ENCODE results near the gene KIF7.

KIF7 gene

DNA sequence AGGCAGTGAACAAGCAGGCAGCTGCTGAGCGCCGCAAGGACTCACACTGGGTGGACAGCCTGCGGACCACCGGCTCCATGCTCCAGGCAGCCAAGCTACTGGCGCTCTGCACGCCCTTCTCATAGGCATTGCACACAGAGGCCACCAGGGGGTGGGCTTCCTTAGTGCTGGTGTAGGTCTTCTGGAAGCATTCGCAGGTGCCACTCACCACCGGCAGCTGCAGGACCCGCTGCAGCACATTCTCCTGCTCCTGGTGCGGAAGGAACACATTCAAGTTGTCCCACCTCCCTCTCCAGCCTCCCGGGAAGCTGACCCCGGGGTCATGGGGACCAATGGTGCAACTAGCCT lies 17.9 kb upstream of the KIF7 start:
- Histone ChIP-seq H3K9ac (ENCODE audit: low read length) (no peak overlapping the region), H3K4me1 (ENCODE audit: low read length) (no peaks in the 10 kb centered on the region), H3K79me2 (ENCODE audit: low read length) (no peaks in the 10 kb centered on the region), H3K9me3 (ENCODE audit: insufficient read depth, low read length) (no peaks in the 10 kb centered on the region), H3K4me2 (ENCODE audit: low read length) (no peak overlapping the region), H3K4me3 (ENCODE audit: low read length) (no peak overlapping the region), H2AFZ (ENCODE audit: low read depth, low read length) (no peak overlapping the region), H3K27ac (ENCODE audit: low read length) (no peak overlapping the region), H3K27me3 (ENCODE audit: low read depth, low read length) (no peaks in the 10 kb centered on the region), H4K20me1 (ENCODE audit: insufficient read depth, low read length) (no peaks in the 10 kb centered on the region), H3K36me3 (replicated peaks; ENCODE audit: low read depth, low read length) (no peaks in the 10 kb centered on the region)
- TF ChIP-seq EZH2phosphoT487 (IDR thresholded peaks at IDR 0.05; ENCODE audit: low read depth): no peak
- TF ChIP-seq, protein P1, sequence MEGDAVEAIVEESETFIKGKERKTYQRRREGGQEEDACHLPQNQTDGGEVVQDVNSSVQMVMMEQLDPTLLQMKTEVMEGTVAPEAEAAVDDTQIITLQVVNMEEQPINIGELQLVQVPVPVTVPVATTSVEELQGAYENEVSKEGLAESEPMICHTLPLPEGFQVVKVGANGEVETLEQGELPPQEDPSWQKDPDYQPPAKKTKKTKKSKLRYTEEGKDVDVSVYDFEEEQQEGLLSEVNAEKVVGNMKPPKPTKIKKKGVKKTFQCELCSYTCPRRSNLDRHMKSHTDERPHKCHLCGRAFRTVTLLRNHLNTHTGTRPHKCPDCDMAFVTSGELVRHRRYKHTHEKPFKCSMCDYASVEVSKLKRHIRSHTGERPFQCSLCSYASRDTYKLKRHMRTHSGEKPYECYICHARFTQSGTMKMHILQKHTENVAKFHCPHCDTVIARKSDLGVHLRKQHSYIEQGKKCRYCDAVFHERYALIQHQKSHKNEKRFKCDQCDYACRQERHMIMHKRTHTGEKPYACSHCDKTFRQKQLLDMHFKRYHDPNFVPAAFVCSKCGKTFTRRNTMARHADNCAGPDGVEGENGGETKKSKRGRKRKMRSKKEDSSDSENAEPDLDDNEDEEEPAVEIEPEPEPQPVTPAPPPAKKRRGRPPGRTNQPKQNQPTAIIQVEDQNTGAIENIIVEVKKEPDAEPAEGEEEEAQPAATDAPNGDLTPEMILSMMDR (IDR thresholded peaks at IDR 0.05; ENCODE audit: low read depth, low read length): peak; percentile 61

DNA sequence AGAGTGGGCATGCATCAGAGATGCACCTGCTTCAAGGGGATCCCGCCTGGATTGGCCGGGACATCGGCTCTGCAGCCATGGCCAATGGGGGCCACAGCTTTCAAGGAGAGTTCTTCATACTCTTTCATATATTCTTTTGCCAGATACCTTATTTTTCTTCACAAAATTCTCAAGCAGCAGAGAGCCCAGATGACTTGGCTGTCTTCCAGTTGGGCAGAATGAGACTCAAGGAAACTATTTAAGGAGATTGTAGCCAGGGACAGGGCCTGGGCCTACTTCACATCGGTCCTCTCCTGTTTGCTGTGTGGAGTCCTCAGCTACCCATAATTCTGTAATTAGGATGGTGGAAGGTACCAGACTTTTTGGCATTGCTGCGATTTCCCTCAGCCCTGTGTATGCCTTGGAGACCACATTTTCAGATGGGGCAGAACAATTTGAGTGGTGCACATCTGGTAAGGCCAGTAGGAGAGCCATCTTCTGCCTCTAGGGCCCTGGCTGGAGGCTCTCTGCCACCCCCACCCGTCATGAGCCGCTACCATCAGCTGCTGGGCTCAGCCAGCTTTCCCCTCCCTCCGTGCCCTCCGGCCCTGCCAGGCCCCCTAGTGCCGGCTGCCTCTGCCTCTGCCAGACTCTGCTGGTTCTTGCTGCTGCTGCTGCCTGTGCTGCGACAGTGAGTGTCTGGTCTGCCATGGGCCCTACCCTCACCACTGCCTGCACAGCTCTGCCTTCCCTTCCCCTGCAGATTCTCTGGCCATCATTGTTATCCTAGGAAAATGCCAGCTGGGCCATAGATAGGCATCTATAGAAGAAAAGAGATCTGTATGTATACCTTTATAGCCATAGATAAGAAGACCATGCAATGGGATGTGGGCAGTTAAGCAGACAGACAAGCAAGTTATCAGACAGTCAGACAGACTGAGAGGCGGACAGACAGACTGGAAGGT lies 17.2 kb upstream of the KIF7 start:
- no peaks in the 10 kb centered on the region for H3K79me2 ChIP-seq (ENCODE audit: low read length)
- H3K27me3 ChIP-seq (ENCODE audit: low read depth, low read length): no peaks in the 10 kb centered on the region
- no peaks in the 10 kb centered on the region for H3K36me3 ChIP-seq (replicated peaks; ENCODE audit: low read depth, low read length)
- no peak overlapping the region for H3K4me2 ChIP-seq (ENCODE audit: low read length)
- no peak overlapping the region for H3K27ac ChIP-seq (ENCODE audit: low read length)
- H2AFZ ChIP-seq (ENCODE audit: low read depth, low read length): no peak overlapping the region
- no peaks in the 10 kb centered on the region for H4K20me1 ChIP-seq (ENCODE audit: insufficient read depth, low read length)
- H3K9ac ChIP-seq (ENCODE audit: low read length): no peak overlapping the region
- H3K9me3 ChIP-seq (ENCODE audit: insufficient read depth, low read length): no peaks in the 10 kb centered on the region
- TF ChIP-seq EZH2phosphoT487 (IDR thresholded peaks at IDR 0.05; ENCODE audit: low read depth): no peak
- TF ChIP-seq, protein P1 (IDR thresholded peaks at IDR 0.05; ENCODE audit: low read depth, low read length): no peak
- H3K4me1 ChIP-seq (ENCODE audit: low read length): no peaks in the 10 kb centered on the region
- H3K4me3 ChIP-seq (ENCODE audit: low read length): no peak overlapping the region

DNA sequence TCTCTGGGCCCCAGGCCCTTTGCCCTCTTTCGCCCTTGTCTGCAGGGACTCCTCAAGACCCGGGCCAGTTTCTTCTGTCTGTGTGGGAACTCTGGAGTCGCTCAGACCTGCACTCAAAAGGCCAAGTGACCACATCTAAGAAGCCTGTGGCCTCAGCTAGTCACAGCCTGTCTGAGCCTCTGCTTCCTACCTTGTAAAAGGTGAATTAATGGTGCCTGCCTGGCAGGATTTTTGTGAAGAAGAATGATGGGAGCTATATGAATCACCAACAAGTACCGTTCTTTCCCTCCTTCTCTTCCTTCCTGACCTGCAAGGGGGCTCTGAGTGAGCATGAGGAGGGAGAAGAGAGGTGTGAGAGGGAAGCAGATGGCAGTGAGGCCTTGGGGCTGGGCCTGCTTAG lies 16.4 kb upstream of the KIF7 start:
- H3K36me3 ChIP-seq (replicated peaks; ENCODE audit: low read depth, low read length): no peaks in the 10 kb centered on the region
- no peaks in the 10 kb centered on the region for H4K20me1 ChIP-seq (ENCODE audit: insufficient read depth, low read length)
- H3K79me2 ChIP-seq (ENCODE audit: low read length): no peaks in the 10 kb centered on the region
- TF ChIP-seq EZH2phosphoT487 (IDR thresholded peaks at IDR 0.05; ENCODE audit: low read depth): no peak
- TF ChIP-seq, protein P1 (IDR thresholded peaks at IDR 0.05; ENCODE audit: low read depth, low read length): no peak
- no peak overlapping the region for H2AFZ ChIP-seq (ENCODE audit: low read depth, low read length)
- H3K4me1 ChIP-seq (ENCODE audit: low read length): no peaks in the 10 kb centered on the region
- H3K27ac ChIP-seq (ENCODE audit: low read length): no peak overlapping the region
- no peak overlapping the region for H3K4me3 ChIP-seq (ENCODE audit: low read length)
- no peak overlapping the region for H3K9ac ChIP-seq (ENCODE audit: low read length)
- no peaks in the 10 kb centered on the region for H3K9me3 ChIP-seq (ENCODE audit: insufficient read depth, low read length)
- H3K27me3 ChIP-seq (ENCODE audit: low read depth, low read length): no peaks in the 10 kb centered on the region
- no peak overlapping the region for H3K4me2 ChIP-seq (ENCODE audit: low read length)

DNA sequence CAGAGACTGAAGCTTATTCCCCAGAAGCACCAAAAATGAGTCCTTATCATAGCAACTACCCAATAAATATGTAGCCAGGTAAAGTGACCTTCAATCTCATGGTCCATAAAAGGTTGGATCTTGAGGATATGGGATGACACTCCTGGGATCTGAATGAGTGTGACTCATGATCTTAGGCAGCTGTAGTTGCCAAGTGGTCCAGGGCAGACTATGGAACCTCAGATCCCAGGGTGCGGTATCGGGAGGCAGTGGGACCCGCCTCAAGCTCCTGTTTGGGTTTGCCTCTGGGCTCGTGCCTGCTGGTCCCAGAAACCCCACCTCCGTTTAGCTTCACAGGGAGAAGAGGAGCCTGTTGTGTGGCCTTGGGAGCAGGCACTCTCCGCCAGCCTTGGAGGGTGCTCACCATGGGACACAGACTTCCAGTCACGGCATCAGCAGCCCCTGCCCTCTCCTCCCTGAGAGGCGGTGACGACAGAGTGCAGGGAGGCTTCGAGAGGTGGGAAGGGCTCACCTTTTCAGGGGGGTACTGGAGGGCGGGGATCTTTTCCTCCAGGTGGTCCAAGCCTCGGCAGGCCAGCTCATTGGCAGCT lies 15.8 kb upstream of the KIF7 start:
- Histone ChIP-seq H3K9me3 (ENCODE audit: insufficient read depth, low read length) (no peaks in the 10 kb centered on the region), H4K20me1 (ENCODE audit: insufficient read depth, low read length) (no peaks in the 10 kb centered on the region), H3K4me3 (ENCODE audit: low read length) (no peak overlapping the region), H3K4me1 (ENCODE audit: low read length) (0 out of 2 replicates have a peak, but pooled peaks cover under 1% of the 10 kb centered on the region), H3K36me3 (replicated peaks; ENCODE audit: low read depth, low read length) (no peaks in the 10 kb centered on the region), H3K27ac (ENCODE audit: low read length) (no peak overlapping the region), H3K79me2 (ENCODE audit: low read length) (no peaks in the 10 kb centered on the region), H3K27me3 (ENCODE audit: low read depth, low read length) (no peaks in the 10 kb centered on the region), H3K4me2 (ENCODE audit: low read length) (no peak overlapping the region), H2AFZ (ENCODE audit: low read depth, low read length) (no peak overlapping the region), H3K9ac (ENCODE audit: low read length) (no peak overlapping the region)
- TF ChIP-seq, protein P1 (IDR thresholded peaks at IDR 0.05; ENCODE audit: low read depth, low read length): no peak
- no peak for TF ChIP-seq EZH2phosphoT487 (IDR thresholded peaks at IDR 0.05; ENCODE audit: low read depth)
